A549 (cell line): Measurements from ENCODE around the gene TMEM80. TPM values are rescaled to one million over a fixed set of nuclear protein-coding genes. Genes with fewer than 3 reads are reported as not detected.

Experiments used
- ATAC-seq, 2 experiments: fragments of 200-7000 bp in 1 of 2; fragments of >200 bp in 1 of 2; cut with Nextera tagmentation in 1 of 2; cut with Tn5 transposase in 1 of 2; 3 replicates each; pipeline versions ENCODE4 v1.8.0 to v1.9.1; 2018 to 2020; ENCODE audit warnings: mild to moderate bottlenecking in 1 of 2, moderate library complexity in 1 of 2
- CTCF ChIA-PET: fragments of 300-600 bp; sonication (Branson Sonifier 250); formaldehyde crosslinking; extraction: SDS; loops from one replicate; lab custom pipeline; 2021; ENCODE audit warnings: antibody characterized with exemption, inconsistent platforms; lab: Yijun Ruan, JAX
- POLR2A ChIA-PET: fragments of 350-600 bp; formaldehyde crosslinking; extraction: SDS; loops from one replicate; lab custom pipeline; 2021; ENCODE audit warnings: antibody characterized with exemption, inconsistent platforms; lab: Yijun Ruan, JAX
- DNase-seq, 2 experiments: peaks; one replicate each; pipeline versions ENCODE4 v3.0.0 to v3.0.0-alpha.2; 2011 to 2016; ENCODE audit warnings: low read depth in 1 of 2, low spot score in 1 of 2
- FAIRE-seq: peaks from 2 replicates; lab custom pipeline; 2011; peaks lifted over from hg19 to GRCh38; lab: Jason Lieb, UNC
- H3K27ac ChIP-seq, 2 experiments: fragments of >200 bp; sonication (Bioruptor Twin); formaldehyde crosslinking; 3 replicates each; pipeline ENCODE4 v1.5.1; 2016 to 2017
- H3K4me1 ChIP-seq: fragments of >200 bp; sonication (Bioruptor Twin); formaldehyde crosslinking; 3 replicates; pipeline ENCODE4 v1.6.1; 2016
- H3K4me2 ChIP-seq: fragments of >200 bp; sonication (Bioruptor Twin); formaldehyde crosslinking; 3 replicates; pipeline ENCODE4 v1.6.1; 2016
- H3K4me3 ChIP-seq: fragments of >200 bp; sonication (Bioruptor Twin); formaldehyde crosslinking; 3 replicates; pipeline ENCODE4 v1.5.1; 2016
- H3K9me3 ChIP-seq: fragments of >200 bp; sonication (Bioruptor Twin); formaldehyde crosslinking; 3 replicates; pipeline ENCODE4 v1.6.1; 2016
- ATOH8 ChIP-seq: fragments of 250-450 bp; sonication (Bioruptor Pico); IDR thresholded peaks from 2 replicates; pipeline ENCODE4 v1.5.0; 2020; ENCODE audit warnings: low read depth, mild to moderate bottlenecking, moderate library complexity
- BHLHE40 ChIP-seq: IDR thresholded peaks from 2 replicates; pipeline ENCODE4 v1.6.1; 2012; ENCODE audit warnings: low read depth, low read length, inconsistent platforms
- E2F6 ChIP-seq: IDR thresholded peaks from 2 replicates; pipeline ENCODE4 v1.6.1; 2012; ENCODE audit warnings: low read depth, borderline replicate concordance
- EHF ChIP-seq: fragments of 250-450 bp; sonication (Bioruptor Pico); IDR thresholded peaks from 2 replicates; pipeline ENCODE4 v1.5.0; 2020; ENCODE audit warnings: mild to moderate bottlenecking
- EHMT2 ChIP-seq: fragments of 200-600 bp; sonication (generic); IDR thresholded peaks from 2 replicates; pipeline ENCODE4 v1.6.1; 2016; ENCODE audit warnings: antibody characterized with exemption, low read depth, mild to moderate bottlenecking, moderate library complexity
- ELK1 ChIP-seq: fragments of 150-350 bp; IDR thresholded peaks from 2 replicates; pipeline ENCODE4 v1.6.1; 2014; ENCODE audit warnings: low read depth, mild to moderate bottlenecking, low read length
- EP300 ChIP-seq, 2 experiments: fragments of >200 bp; sonication (Bioruptor Twin); formaldehyde crosslinking; IDR thresholded peaks; 2 replicates in 1 of 2; 3 replicates in 1 of 2; pipeline ENCODE4 v1.6.1; 2016 to 2017
- HDAC2 ChIP-seq: fragments of 200-600 bp; sonication (generic); IDR thresholded peaks from 2 replicates; pipeline ENCODE4 v1.6.1; 2016
- HOXA7 ChIP-seq: fragments of 250-450 bp; sonication (Bioruptor Pico); IDR thresholded peaks from 2 replicates; pipeline ENCODE4 v1.5.0; 2020; ENCODE audit warnings: mild to moderate bottlenecking, moderate library complexity
- KDM5A ChIP-seq: fragments of 200-600 bp; sonication (generic); IDR thresholded peaks from 2 replicates; pipeline ENCODE4 v1.6.1; 2016; ENCODE audit warnings: antibody characterized with exemption, mild to moderate bottlenecking
- MAZ ChIP-seq: fragments of 150-350 bp; IDR thresholded peaks from 2 replicates; pipeline ENCODE4 v1.6.1; 2014; ENCODE audit warnings: antibody characterized with exemption, low read depth, low read length, borderline replicate concordance
- PHF8 ChIP-seq: fragments of 200-600 bp; sonication (generic); IDR thresholded peaks from 2 replicates; pipeline ENCODE4 v1.6.1; 2016; ENCODE audit warnings: low read depth, mild to moderate bottlenecking, antibody characterized with exemption, moderate library complexity, borderline replicate concordance
- POLR2A ChIP-seq: IDR thresholded peaks from 2 replicates; pipeline ENCODE4 v1.6.1; 2012; ENCODE audit warnings: mild to moderate bottlenecking, low read length
- POLR2AphosphoS2 ChIP-seq: conservative IDR thresholded peaks from 2 replicates; pipeline ENCODE4 v1.6.1; 2012; ENCODE audit warnings: low read length, improper control_type of control experiment, inconsistent platforms
- RNF2 ChIP-seq: fragments of 200-600 bp; sonication (generic); IDR thresholded peaks from 2 replicates; pipeline ENCODE4 v1.6.1; 2016; ENCODE audit warnings: low read depth, mild to moderate bottlenecking, antibody characterized with exemption, moderate library complexity, borderline replicate concordance
- TFCP2L1 ChIP-seq: fragments of 250-450 bp; sonication (Bioruptor Pico); IDR thresholded peaks from 2 replicates; pipeline ENCODE4 v1.5.0; 2021; ENCODE audit warnings: mild to moderate bottlenecking
- ZC3H11A ChIP-seq: fragments of 450-650 bp; IDR thresholded peaks from 2 replicates; pipeline ENCODE4 v1.6.1; 2014; ENCODE audit warnings: antibody characterized with exemption, mild to moderate bottlenecking
- WGBS: methylation state at CpG from one replicate; pipeline ENCODE4 v1.1.6; 2017; ENCODE audit errors: missing lambda C conversion rate; 5-methylcytosine and 5-hydroxymethylcytosine counted together
- polyA plus RNA-seq, 4 experiments: library from polyadenylated mRNA; depleted of rRNA in 3 of 4; stranded (reverse); fragments of >200 nt; fragmentation: RNase III in 1 of 4; extraction: RNeasy Plus Mini Kit Qiagen cat#74134 plus additional on column Dnase treatment in 1 of 4; gene quantifications; 2 replicates in 3 of 4; 3 replicates in 1 of 4; pipeline ENCODE4 v1.2.3, GENCODE V29; 2011 to 2017
- TF ChIP-seq, protein P1 (sequence below): fragments of 200-600 bp; sonication (generic); IDR thresholded peaks from 2 replicates; pipeline ENCODE4 v1.6.1; 2016; ENCODE audit warnings: antibody characterized with exemption, mild to moderate bottlenecking, moderate library complexity

Gene TMEM80
- polyA plus RNA-seq, 2 of the 4 experiments (the other 2 are of a cell fraction) = 10.8 to 15.2 TPM

DNA sequence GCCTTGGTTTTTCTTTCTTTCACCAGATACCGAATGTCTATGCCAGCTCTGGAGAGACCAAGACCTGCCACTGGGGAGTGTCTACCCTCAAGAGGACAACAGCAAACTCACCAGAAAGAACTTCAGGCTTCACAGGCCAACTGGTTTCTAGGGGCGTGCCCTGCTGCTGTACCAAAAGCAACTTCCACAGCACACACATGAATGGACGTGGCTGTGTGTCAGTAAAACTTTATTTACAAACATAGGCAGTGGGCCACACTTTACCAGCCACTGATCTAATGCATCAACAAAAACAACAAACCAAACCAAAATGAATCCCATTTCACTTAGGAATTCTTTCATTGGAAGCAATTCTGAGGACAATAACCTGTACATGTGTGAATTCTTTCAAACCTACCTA lies 17.3 kb upstream of the TMEM80 start:
- H3K4me3 ChIP-seq = no peak overlapping the region
- ChIA-PET CTCF (interaction anchor here (6.1 kb wide), 1 partner anchor 44 kb away, joined by 30 read pairs; no protein-coding TSS in a partner anchor), POLR2A (no interaction called here)
- FAIRE-seq (no peak), DNase-seq (no peak), ATAC-seq (no peak; a peak in 1 of 6 replicates)
- no peak for TF ChIP-seq POLR2A
- TF ChIP-seq HOXA7 (CRISPR knock-in tag) = no peak
- no peak for TF ChIP-seq ATOH8 (CRISPR knock-in tag)
- no peak for TF ChIP-seq EHMT2
- no peak for TF ChIP-seq EP300 (IDR thresholded peaks at IDR 0.05)
- TF ChIP-seq ELK1 = no peak
- TF ChIP-seq, protein P1, sequence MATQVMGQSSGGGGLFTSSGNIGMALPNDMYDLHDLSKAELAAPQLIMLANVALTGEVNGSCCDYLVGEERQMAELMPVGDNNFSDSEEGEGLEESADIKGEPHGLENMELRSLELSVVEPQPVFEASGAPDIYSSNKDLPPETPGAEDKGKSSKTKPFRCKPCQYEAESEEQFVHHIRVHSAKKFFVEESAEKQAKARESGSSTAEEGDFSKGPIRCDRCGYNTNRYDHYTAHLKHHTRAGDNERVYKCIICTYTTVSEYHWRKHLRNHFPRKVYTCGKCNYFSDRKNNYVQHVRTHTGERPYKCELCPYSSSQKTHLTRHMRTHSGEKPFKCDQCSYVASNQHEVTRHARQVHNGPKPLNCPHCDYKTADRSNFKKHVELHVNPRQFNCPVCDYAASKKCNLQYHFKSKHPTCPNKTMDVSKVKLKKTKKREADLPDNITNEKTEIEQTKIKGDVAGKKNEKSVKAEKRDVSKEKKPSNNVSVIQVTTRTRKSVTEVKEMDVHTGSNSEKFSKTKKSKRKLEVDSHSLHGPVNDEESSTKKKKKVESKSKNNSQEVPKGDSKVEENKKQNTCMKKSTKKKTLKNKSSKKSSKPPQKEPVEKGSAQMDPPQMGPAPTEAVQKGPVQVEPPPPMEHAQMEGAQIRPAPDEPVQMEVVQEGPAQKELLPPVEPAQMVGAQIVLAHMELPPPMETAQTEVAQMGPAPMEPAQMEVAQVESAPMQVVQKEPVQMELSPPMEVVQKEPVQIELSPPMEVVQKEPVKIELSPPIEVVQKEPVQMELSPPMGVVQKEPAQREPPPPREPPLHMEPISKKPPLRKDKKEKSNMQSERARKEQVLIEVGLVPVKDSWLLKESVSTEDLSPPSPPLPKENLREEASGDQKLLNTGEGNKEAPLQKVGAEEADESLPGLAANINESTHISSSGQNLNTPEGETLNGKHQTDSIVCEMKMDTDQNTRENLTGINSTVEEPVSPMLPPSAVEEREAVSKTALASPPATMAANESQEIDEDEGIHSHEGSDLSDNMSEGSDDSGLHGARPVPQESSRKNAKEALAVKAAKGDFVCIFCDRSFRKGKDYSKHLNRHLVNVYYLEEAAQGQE = no peak
- no peak for TF ChIP-seq E2F6
- no peak for TF ChIP-seq PHF8
- no peak for TF ChIP-seq POLR2AphosphoS2
- no peaks in the 10 kb centered on the region for H3K9me3 ChIP-seq
- no peaks in the 10 kb centered on the region for H3K4me1 ChIP-seq
- 85% methylated on average over 3 of the region's 3 CpGs for WGBS
- no peak overlapping the region for H3K27ac ChIP-seq
- H3K4me2 ChIP-seq = no peak overlapping the region

DNA sequence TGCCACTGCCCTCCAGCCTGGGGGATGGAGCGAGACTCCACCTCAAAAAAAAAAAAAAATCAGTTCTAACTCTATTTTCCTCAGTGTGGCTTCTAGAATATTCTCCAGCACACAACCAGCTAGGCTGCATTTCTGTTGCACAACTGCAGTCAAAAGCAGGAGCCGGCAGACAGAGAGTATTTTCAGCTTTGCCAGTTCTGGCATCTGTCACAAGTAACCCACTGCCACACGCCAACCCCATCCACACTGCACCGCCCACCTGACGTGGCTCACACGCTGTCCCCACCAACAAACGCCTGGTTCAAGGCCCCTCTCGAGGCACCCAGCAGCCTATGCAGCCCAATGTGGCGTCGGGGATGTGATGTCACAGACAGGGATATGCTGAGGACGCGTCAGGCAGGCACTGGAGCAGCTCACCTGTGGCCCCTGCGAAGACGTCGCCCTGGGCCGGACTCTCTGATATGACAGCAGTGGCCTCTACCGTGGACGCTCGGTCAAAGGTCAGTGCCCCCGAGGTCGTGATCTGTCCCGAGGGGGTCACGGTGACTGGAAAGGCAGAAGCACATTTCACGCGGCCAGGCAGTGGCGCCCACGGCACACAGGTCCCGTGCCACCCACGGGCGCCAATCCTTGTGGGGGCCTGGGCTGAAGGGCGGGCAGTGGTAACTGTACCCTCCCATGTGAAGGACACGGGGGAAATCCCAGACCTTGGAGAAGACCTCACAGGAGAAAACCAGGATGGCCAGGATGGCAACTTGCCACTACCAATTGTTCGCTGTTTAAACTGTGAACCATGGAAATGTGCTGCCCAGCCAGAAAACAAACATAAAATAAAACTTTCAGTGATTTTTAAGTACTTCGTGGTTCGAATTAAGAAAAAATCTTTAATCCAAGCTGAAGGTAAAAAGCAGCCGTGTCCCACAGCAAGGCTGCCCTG lies 16.1 kb upstream of the TMEM80 start:
- FAIRE-seq = no peak
- POLR2A ChIA-PET = interaction anchor here (0.5 to 0.7 kb wide), 2 partner anchors 25 to 76 kb away, joined by 4 read pairs; no protein-coding TSS in a partner anchor
- Histone ChIP-seq H3K9me3 (no peaks in the 10 kb centered on the region), H3K27ac (no peak overlapping the region), H3K4me3 (no peak overlapping the region)
- 93% methylated on average over 27 of the region's 36 CpGs for WGBS
- CTCF ChIA-PET = interaction anchor here (0.6 to 6.1 kb wide), 10 partner anchors 9 to 835 kb away, joined by 3 to 30 read pairs (median 4); partner anchors contain the start of gene TALDO1
- DNase-seq = no peak
- TF ChIP-seq EHF (CRISPR knock-in tag) (no peak), RNF2 (no peak)
- TF ChIP-seq, all 56 proteins: peak for 0
- no peak for ATAC-seq
- Histone ChIP-seq H3K4me1 (no peaks in the 10 kb centered on the region), H3K4me2 (no peak overlapping the region)

DNA sequence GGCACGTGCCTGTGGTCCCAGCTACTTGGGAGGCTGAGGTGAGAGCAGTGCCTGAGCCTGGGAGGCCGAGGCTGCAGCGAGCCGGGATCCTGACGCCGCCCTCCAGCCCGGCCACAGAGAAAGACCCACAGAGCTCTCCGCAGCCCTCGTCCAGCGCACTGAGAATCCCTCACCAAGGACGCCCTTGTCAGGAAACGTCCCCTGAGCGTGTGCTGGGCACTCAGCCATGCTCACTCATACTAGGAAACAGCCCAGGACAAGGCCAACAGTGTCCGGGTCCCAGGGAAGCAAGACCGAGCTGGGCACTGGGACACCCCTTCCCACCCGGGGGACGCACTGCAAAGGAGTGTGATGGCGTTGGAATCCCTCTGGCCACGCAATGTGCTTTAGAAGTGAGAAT lies 15.1 kb upstream of the TMEM80 start:
- Histone ChIP-seq H3K4me3 (no peak overlapping the region), H3K27ac (no peak overlapping the region), H3K4me2 (no peak overlapping the region), H3K4me1 (no peaks in the 10 kb centered on the region), H3K9me3 (no peaks in the 10 kb centered on the region)
- FAIRE-seq (no peak), DNase-seq (no peak), ATAC-seq (peak in 1 of 2 experiments; percentile 19; a peak in 1 of 6 replicates)
- ChIA-PET CTCF (interaction anchor here (0.7 to 6.1 kb wide), 8 partner anchors 8 to 67 kb away, joined by 3 to 30 read pairs (median 6); partner anchors contain the start of genes DEAF1, TALDO1 and TMEM80), POLR2A (no interaction called here)
- WGBS = 95% methylated on average over 16 of the region's 19 CpGs
- TF ChIP-seq BHLHE40 = no peak
- no peak for TF ChIP-seq EP300 (IDR thresholded peaks at IDR 0.05)
- TF ChIP-seq ZC3H11A = no peak
- no peak for TF ChIP-seq KDM5A
- TF ChIP-seq HDAC2 = no peak
- no peak for TF ChIP-seq TFCP2L1
- TF ChIP-seq RNF2 = no peak
- TF ChIP-seq HOXA7 (CRISPR knock-in tag) = no peak
- no peak for TF ChIP-seq MAZ
